ENCODE measurements around the gene ABHD17C. TPM values are rescaled to one million over a fixed set of nuclear protein-coding genes. Genes with fewer than 3 reads are reported as not detected.

Gene ABHD17C
- total RNA-seq, 1 experiment from 2014 or later, result 16.3 TPM

DNA sequence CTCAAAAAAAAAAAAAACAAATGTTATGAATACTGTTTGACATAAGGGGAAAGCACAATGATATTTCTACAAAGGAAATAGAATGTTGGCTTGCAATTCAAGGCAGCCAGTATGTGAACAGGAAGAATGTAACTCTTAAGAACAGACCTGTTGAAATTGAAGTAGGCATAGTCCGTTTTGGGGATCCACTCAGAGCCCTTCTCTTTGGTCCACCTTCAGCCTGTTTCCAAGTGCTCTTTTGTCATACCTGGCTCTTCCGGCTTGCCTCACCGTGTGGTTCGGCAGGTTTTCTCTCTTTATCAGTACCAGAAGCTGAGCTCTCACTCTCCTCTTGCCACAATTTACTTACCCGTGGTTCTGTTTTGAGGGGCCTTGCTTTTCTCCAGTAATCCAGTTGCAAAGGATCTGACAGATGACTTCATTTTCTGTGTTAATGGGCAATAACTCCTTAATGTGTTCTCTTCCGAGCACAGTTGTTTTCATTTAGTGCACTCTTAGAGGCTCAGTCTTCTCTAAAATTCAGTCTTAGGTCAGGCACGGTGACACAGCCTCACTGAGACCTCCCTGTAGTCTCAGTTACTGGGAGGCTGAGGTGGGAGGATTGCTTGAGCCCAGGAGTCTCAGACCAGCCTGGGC, 6.7 kb downstream of the ABHD17C start:
- in situ Hi-C loops (cut with HindIII; ENCODE audit: low pct_unique_long_range_greater_than_20kb, low sequenced_read_pairs), result no loop called here
- CTCF ChIA-PET, result no interaction called here
- H3K36me3 ChIP-seq (ENCODE audit: control insufficient read depth, insufficient read depth, low read length), result no peaks in the 10 kb centered on the region
- no peaks in the 10 kb centered on the region for H3K27me3 ChIP-seq (ENCODE audit: control insufficient read depth, insufficient read depth, low read length)
- no peaks in the 10 kb centered on the region for H3K9me3 ChIP-seq (ENCODE audit: control insufficient read depth, insufficient read depth, low read depth, low read length)
- no peak overlapping the region for H3K4me3 ChIP-seq (ENCODE audit: low read depth in 2 of 2, low read length in 2 of 2)
- intact Hi-C loops (cut with micrococcal nuclease; ENCODE audit: unreplicated experiment), result no loop called here
- no peak overlapping the region for H3K27ac ChIP-seq (ENCODE audit: low read length)
- TF ChIP-seq, protein P1, sequence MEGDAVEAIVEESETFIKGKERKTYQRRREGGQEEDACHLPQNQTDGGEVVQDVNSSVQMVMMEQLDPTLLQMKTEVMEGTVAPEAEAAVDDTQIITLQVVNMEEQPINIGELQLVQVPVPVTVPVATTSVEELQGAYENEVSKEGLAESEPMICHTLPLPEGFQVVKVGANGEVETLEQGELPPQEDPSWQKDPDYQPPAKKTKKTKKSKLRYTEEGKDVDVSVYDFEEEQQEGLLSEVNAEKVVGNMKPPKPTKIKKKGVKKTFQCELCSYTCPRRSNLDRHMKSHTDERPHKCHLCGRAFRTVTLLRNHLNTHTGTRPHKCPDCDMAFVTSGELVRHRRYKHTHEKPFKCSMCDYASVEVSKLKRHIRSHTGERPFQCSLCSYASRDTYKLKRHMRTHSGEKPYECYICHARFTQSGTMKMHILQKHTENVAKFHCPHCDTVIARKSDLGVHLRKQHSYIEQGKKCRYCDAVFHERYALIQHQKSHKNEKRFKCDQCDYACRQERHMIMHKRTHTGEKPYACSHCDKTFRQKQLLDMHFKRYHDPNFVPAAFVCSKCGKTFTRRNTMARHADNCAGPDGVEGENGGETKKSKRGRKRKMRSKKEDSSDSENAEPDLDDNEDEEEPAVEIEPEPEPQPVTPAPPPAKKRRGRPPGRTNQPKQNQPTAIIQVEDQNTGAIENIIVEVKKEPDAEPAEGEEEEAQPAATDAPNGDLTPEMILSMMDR (IDR thresholded peaks at IDR 0.05), result no peak
- no peak for TF ChIP-seq TCF7L2 (IDR thresholded peaks at IDR 0.05; ENCODE audit: low read depth, low read length)
- H3K4me1 ChIP-seq (ENCODE audit: control insufficient read depth, insufficient read depth, low read length), result peaks cover 6% of the 10 kb centered on the region
- ATAC-seq, result no peak
- no peak for DNase-seq (ENCODE audit: low read depth, low spot score)
- POLR2A ChIA-PET, result no interaction called here
- BruUV-seq (replicated peaks), result no TSS peak

DNA sequence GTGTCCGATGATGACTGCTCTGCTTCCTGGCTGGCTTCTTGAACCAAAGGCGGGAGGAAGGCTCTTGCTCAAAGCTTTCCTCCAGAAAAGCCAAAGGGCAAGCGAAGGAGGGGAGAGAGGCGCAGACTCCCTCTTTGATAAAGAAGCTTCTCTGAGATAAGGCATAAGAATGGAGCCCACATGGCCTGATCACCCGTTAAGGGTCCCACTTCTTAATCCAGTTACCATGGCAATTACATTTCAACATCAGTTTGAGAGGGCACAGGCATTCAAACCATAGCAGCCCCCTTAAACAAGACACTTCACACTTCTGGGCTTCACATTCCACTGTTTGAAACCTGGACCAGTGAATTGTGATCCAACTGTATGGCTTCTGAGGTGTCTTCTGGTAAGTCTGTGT, 8.0 kb downstream of the ABHD17C start:
- H3K4me1 ChIP-seq (ENCODE audit: control insufficient read depth, insufficient read depth, low read length), result no peaks in the 10 kb centered on the region
- no peak overlapping the region for H3K4me3 ChIP-seq (ENCODE audit: low read depth in 2 of 2, low read length in 2 of 2)
- TF ChIP-seq TCF7L2 (IDR thresholded peaks at IDR 0.05; ENCODE audit: low read depth, low read length) (no peak), SIN3A (IDR thresholded peaks at IDR 0.05; ENCODE audit: borderline replicate concordance, insufficient read depth, low read depth, low read length) (no peak)
- TF ChIP-seq, protein P1 (IDR thresholded peaks at IDR 0.05), result no peak
- no peaks in the 10 kb centered on the region for H3K9me3 ChIP-seq (ENCODE audit: control insufficient read depth, insufficient read depth, low read depth, low read length)
- in situ Hi-C loops (cut with HindIII; ENCODE audit: low pct_unique_long_range_greater_than_20kb, low sequenced_read_pairs) (no loop called here), intact Hi-C loops (cut with micrococcal nuclease; ENCODE audit: unreplicated experiment) (no loop called here)
- DNase-seq (ENCODE audit: low read depth, low spot score) (no peak), ATAC-seq (no peak)
- no peaks in the 10 kb centered on the region for H3K36me3 ChIP-seq (ENCODE audit: control insufficient read depth, insufficient read depth, low read length)
- POLR2A ChIA-PET, result no interaction called here
- CTCF ChIA-PET, result no interaction called here
- no peak overlapping the region for H3K27ac ChIP-seq (ENCODE audit: low read length)
- H3K27me3 ChIP-seq (ENCODE audit: control insufficient read depth, insufficient read depth, low read length), result no peaks in the 10 kb centered on the region
- BruUV-seq (replicated peaks), result no TSS peak

DNA sequence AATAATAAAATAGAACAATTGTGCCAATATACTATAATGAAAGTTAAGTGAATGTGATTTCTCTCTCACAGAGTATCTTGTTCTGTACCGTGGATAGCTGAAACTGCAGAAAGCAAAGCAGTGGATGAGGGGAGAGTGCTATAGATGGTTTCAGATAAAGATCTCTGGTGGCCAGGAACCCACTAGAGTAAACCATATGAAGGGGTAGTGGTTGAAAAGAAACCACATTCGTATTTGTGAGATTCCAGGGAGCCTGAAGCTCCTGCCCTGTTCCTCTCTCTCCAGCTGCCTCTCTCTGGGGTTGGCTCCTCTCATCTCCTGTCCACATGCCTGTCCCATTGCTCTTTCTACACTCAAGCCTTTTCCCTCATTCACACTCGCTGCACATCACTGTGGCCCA, 8.9 kb downstream of the ABHD17C start:
- Histone ChIP-seq H3K27me3 (ENCODE audit: control insufficient read depth, insufficient read depth, low read length) (no peaks in the 10 kb centered on the region), H3K4me3 (ENCODE audit: low read depth in 2 of 2, low read length in 2 of 2) (no peak overlapping the region), H3K36me3 (ENCODE audit: control insufficient read depth, insufficient read depth, low read length) (no peaks in the 10 kb centered on the region), H3K9me3 (ENCODE audit: control insufficient read depth, insufficient read depth, low read depth, low read length) (no peaks in the 10 kb centered on the region), H3K27ac (ENCODE audit: low read length) (no peak overlapping the region), H3K4me1 (ENCODE audit: control insufficient read depth, insufficient read depth, low read length) (no peaks in the 10 kb centered on the region)
- ChIA-PET CTCF (no interaction called here), POLR2A (no interaction called here)
- intact Hi-C loops (cut with micrococcal nuclease; ENCODE audit: unreplicated experiment), result no loop called here
- in situ Hi-C loops (cut with HindIII; ENCODE audit: low pct_unique_long_range_greater_than_20kb, low sequenced_read_pairs), result no loop called here
- no TSS peak for BruUV-seq (replicated peaks)
- DNase-seq (ENCODE audit: low read depth, low spot score) (no peak), ATAC-seq (no peak)
- TF ChIP-seq, protein P2, sequence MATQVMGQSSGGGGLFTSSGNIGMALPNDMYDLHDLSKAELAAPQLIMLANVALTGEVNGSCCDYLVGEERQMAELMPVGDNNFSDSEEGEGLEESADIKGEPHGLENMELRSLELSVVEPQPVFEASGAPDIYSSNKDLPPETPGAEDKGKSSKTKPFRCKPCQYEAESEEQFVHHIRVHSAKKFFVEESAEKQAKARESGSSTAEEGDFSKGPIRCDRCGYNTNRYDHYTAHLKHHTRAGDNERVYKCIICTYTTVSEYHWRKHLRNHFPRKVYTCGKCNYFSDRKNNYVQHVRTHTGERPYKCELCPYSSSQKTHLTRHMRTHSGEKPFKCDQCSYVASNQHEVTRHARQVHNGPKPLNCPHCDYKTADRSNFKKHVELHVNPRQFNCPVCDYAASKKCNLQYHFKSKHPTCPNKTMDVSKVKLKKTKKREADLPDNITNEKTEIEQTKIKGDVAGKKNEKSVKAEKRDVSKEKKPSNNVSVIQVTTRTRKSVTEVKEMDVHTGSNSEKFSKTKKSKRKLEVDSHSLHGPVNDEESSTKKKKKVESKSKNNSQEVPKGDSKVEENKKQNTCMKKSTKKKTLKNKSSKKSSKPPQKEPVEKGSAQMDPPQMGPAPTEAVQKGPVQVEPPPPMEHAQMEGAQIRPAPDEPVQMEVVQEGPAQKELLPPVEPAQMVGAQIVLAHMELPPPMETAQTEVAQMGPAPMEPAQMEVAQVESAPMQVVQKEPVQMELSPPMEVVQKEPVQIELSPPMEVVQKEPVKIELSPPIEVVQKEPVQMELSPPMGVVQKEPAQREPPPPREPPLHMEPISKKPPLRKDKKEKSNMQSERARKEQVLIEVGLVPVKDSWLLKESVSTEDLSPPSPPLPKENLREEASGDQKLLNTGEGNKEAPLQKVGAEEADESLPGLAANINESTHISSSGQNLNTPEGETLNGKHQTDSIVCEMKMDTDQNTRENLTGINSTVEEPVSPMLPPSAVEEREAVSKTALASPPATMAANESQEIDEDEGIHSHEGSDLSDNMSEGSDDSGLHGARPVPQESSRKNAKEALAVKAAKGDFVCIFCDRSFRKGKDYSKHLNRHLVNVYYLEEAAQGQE (IDR thresholded peaks at IDR 0.05; ENCODE audit: insufficient read depth in 1 of 2, low read depth in 2 of 2, low read length in 1 of 2), result no peak
- no peak for TF ChIP-seq TCF7L2 (IDR thresholded peaks at IDR 0.05; ENCODE audit: low read depth, low read length)
- TF ChIP-seq, protein P1 (IDR thresholded peaks at IDR 0.05), result no peak
